K562 (cell line): ENCODE data around the gene FCGR3A.
"Not testable (repeated sequence)": the region's sequence is repeated elsewhere in the genome, so short reads cannot be mapped to it uniquely, and the experiment has no call there.

Experiments
- ELF4 ChIP-seq: fragments of 450-650 bp; formaldehyde crosslinking; IDR thresholded peaks from 2 replicates; pipeline ENCODE4 v1.4.0; 2022; ENCODE audit warnings: missing genetic modification characterization
- KAT8 ChIP-seq: fragments of 450-650 bp; IDR thresholded peaks from 2 replicates; pipeline ENCODE4 v1.6.1; 2016; ENCODE audit warnings: low read depth, mild to moderate bottlenecking
- MCM5 ChIP-seq: fragments of 450-650 bp; IDR thresholded peaks from 2 replicates; pipeline ENCODE4 v1.6.1; 2016; ENCODE audit warnings: low read depth
- MCM7 ChIP-seq, 2 experiments: fragments of 450-650 bp; IDR thresholded peaks; 2 replicates each; pipeline ENCODE4 v1.6.1; 2016 to 2018
- POLR2AphosphoS2 ChIP-seq: IDR thresholded peaks from 2 replicates; pipeline ENCODE4 v1.6.1; 2012; ENCODE audit warnings: low read length, improper control_type of control experiment
- TAF7 ChIP-seq: fragments of 450-650 bp; IDR thresholded peaks from 2 replicates; pipeline ENCODE4 v1.6.1; 2016; ENCODE audit warnings: missing genetic modification characterization, missing compliant biosample characterization
- ZBTB5 ChIP-seq: fragments of 450-650 bp; IDR thresholded peaks from 2 replicates; pipeline ENCODE4 v1.6.1; 2017; ENCODE audit warnings: antibody characterized with exemption
- ZFPM2 ChIP-seq: fragments of 250-450 bp; sonication (Bioruptor Pico); IDR thresholded peaks from 2 replicates; pipeline ENCODE4 v1.5.1; 2022; ENCODE audit warnings: mild to moderate bottlenecking
- ZNF174 ChIP-seq: fragments of 250-450 bp; sonication (Bioruptor Pico); IDR thresholded peaks from 2 replicates; pipeline ENCODE4 v1.4.0; 2020; ENCODE audit warnings: mild to moderate bottlenecking
- ZNF24 ChIP-seq: fragments of 450-650 bp; IDR thresholded peaks from 2 replicates; pipeline ENCODE4 v1.6.1; 2016
- ZNF274 ChIP-seq: IDR thresholded peaks from 2 replicates; pipeline ENCODE4 v1.6.1; 2011; ENCODE audit warnings: low read depth, mild to moderate bottlenecking, low read length, moderate library complexity, borderline replicate concordance
- TF ChIP-seq, protein P1 (sequence below), 3 experiments: IDR thresholded peaks in 2 of 3; conservative IDR thresholded peaks in 1 of 3; 2 replicates each; pipeline ENCODE4 v1.5.1; 2011 to 2012; ENCODE audit warnings: low read length in 3 of 3, mild to moderate bottlenecking in 3 of 3, control low read depth in 2 of 3, improper control_type of control experiment in 1 of 3, inconsistent platforms in 1 of 3, low read depth in 1 of 3, mixed read lengths in 1 of 3, moderate library complexity in 1 of 3; ENCODE audit not compliant: insufficient read depth in 2 of 3
- TF ChIP-seq, protein P2 (sequence below): sonication (generic); formaldehyde crosslinking; IDR thresholded peaks from 2 replicates; pipeline ENCODE4 v1.4.0; 2020; ENCODE audit warnings: mild to moderate bottlenecking, missing genetic modification reagents

DNA sequence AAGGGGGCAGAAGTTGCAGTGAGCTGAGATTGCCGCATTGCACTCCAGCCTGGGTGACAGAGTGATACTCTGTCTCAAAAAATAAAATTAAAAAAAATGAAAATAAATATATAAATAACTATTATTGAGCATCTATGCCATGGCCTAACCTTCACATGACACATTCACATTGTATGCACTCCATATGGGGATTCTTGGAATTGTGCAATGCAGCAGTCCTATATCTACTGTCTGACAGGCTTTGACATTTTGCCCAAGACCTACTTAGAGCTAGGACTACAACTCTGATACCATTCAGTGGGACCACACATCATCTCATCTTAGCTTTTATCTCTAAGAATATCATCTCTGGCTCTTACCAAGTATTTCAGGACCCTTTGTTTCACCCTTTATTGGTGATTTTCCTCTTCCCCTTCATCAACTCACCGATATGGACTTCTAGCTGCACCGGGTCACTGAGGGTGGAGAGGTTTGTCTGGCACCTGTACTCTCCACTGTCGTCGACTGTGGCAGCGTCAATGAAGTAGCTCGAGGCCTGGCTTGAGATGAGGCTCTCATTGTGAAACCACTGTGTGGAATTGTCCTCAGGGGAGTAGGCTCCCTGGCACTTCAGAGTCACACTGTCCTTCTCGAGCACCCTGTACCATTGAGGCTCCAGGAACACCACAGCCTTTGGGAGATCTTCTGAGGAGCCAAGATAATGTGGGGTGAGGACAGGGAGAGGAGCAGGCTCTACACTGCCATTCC is 1.4 kb downstream of the FCGR3A start:
- TF ChIP-seq ZNF174 (CRISPR knock-in tag); ZBTB5; TAF7; ELF4 (CRISPR knock-in tag); MCM7 (IDR thresholded peaks at IDR 0.05); ZFPM2 (CRISPR knock-in tag); MCM5; ZNF24; KAT8; POLR2AphosphoS2; ZNF274: not testable (repeated sequence)
- TF ChIP-seq, protein P1, sequence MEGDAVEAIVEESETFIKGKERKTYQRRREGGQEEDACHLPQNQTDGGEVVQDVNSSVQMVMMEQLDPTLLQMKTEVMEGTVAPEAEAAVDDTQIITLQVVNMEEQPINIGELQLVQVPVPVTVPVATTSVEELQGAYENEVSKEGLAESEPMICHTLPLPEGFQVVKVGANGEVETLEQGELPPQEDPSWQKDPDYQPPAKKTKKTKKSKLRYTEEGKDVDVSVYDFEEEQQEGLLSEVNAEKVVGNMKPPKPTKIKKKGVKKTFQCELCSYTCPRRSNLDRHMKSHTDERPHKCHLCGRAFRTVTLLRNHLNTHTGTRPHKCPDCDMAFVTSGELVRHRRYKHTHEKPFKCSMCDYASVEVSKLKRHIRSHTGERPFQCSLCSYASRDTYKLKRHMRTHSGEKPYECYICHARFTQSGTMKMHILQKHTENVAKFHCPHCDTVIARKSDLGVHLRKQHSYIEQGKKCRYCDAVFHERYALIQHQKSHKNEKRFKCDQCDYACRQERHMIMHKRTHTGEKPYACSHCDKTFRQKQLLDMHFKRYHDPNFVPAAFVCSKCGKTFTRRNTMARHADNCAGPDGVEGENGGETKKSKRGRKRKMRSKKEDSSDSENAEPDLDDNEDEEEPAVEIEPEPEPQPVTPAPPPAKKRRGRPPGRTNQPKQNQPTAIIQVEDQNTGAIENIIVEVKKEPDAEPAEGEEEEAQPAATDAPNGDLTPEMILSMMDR (IDR thresholded peaks at IDR 0.05 in 2 of 3, conservative IDR thresholded peaks at IDR 0.05 in 1 of 3; ENCODE audit: insufficient read depth in 2 of 3, low read depth in 1 of 3, low read length in 3 of 3): not testable (repeated sequence)
- TF ChIP-seq, protein P2, sequence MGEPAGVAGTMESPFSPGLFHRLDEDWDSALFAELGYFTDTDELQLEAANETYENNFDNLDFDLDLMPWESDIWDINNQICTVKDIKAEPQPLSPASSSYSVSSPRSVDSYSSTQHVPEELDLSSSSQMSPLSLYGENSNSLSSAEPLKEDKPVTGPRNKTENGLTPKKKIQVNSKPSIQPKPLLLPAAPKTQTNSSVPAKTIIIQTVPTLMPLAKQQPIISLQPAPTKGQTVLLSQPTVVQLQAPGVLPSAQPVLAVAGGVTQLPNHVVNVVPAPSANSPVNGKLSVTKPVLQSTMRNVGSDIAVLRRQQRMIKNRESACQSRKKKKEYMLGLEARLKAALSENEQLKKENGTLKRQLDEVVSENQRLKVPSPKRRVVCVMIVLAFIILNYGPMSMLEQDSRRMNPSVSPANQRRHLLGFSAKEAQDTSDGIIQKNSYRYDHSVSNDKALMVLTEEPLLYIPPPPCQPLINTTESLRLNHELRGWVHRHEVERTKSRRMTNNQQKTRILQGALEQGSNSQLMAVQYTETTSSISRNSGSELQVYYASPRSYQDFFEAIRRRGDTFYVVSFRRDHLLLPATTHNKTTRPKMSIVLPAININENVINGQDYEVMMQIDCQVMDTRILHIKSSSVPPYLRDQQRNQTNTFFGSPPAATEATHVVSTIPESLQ (CRISPR knock-in tag): not testable (repeated sequence)
